ENCODE data around the gene PITPNB. TPM values are rescaled to one million over a fixed set of nuclear protein-coding genes. Genes with fewer than 3 reads are reported as not detected.

The PITPNB gene
- total RNA-seq, 1 experiment from 2014 or later = 46.2 TPM

- no peaks in the 10 kb centered on the region for H3K27me3 ChIP-seq
- H3K36me3 ChIP-seq = peaks cover 15% of the 10 kb centered on the region
- no peak overlapping the region for H3K4me3 ChIP-seq
- no peak for DNase-seq
- H3K9me3 ChIP-seq (replicated peaks) = no peaks in the 10 kb centered on the region
- H3K4me1 ChIP-seq = no peaks in the 10 kb centered on the region
- no peak overlapping the region for H3K27ac ChIP-seq
Measured at GRCh38 chr22:27844656-27845591, 74.1 kb downstream of the PITPNB start.

DNA sequence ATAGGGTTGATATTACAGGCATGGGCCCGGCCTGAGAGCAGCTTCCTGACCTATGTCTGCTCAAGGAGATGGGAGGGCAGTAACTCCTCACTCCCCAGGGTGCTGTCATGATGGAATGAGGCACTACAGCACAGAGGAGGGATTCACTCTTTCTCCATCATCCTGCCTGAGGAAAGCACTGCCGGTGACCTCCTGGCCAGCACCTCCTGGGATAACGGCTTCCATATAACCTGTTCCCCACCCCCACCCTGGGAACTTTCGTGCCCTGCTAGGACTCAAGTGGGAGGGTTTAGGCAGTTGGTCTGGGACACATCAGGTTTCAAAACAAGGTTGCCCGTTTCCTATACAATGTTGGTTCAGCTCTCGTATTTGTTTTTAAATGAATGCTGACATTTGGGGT, 74.8 kb downstream of the PITPNB start:
- H3K4me1 ChIP-seq = no peaks in the 10 kb centered on the region
- H3K4me3 ChIP-seq = no peak overlapping the region
- H3K27me3 ChIP-seq = no peaks in the 10 kb centered on the region
- no peak overlapping the region for H3K27ac ChIP-seq
- no peaks in the 10 kb centered on the region for H3K9me3 ChIP-seq (replicated peaks)
- DNase-seq = no peak
- peaks cover 9% of the 10 kb centered on the region for H3K36me3 ChIP-seq

DNA sequence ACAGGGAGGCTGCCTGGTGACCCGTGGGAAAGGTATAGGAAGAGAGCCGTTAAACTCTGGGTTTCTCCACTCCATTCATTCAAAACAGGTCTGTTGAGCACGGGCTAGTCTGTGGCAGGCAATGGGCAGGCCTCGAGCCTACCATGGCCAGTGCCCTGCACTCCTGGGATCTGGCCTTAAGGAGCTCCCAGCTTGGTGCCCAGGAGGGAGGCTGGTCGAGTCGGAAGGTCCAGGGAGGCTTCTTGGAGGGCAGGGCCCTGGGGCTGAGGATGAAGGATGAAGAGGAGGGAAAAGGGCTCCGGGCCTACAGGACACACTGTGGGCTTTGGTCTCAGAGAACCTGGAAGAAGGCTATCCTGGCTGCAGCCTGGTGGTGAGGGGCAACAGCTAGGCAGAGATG, 75.6 kb downstream of the PITPNB start:
- H3K27ac ChIP-seq = no peak overlapping the region
- peaks cover 5% of the 10 kb centered on the region for H3K36me3 ChIP-seq
- no peak for DNase-seq
- H3K4me3 ChIP-seq = no peak overlapping the region
- no peaks in the 10 kb centered on the region for H3K27me3 ChIP-seq
- H3K4me1 ChIP-seq = no peaks in the 10 kb centered on the region
- no peaks in the 10 kb centered on the region for H3K9me3 ChIP-seq (replicated peaks)

GRCh38 chr22:27842669-27843431, 76.2 kb downstream of the PITPNB start:
- Histone ChIP-seq H3K27me3 (no peaks in the 10 kb centered on the region), H3K4me1 (no peaks in the 10 kb centered on the region), H3K4me3 (no peak overlapping the region), H3K36me3 (no peaks in the 10 kb centered on the region), H3K27ac (no peak overlapping the region), H3K9me3 (replicated peaks) (no peaks in the 10 kb centered on the region)
- DNase-seq = no peak

- Histone ChIP-seq H3K9me3 (replicated peaks) (no peaks in the 10 kb centered on the region), H3K36me3 (no peaks in the 10 kb centered on the region), H3K27me3 (no peaks in the 10 kb centered on the region), H3K4me1 (no peaks in the 10 kb centered on the region), H3K4me3 (no peak overlapping the region), H3K27ac (no peak overlapping the region)
- DNase-seq = no peak
Measured at GRCh38 chr22:27842201-27842600, 76.9 kb downstream of the PITPNB start.

DNA sequence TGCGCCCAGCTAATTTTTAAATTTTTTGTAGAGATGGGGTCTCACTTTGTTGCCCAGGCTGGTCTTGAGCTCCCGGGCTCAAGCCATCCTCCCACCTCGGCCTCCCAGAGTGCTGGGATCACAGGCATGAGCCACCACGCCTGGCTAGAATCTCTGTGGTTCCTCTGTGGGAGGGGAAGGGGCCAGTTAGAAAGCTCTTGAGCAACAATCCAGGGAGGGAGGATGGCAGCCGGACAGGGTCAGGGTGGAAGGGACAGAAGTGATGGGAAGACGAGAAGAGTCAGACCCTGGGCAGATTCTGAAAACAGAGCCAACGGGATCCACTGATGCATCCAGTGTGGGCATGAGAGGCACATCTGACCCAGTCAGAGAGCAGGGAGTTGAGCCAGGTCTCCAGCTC, 78.6 kb downstream of the PITPNB start:
- no peaks in the 10 kb centered on the region for H3K9me3 ChIP-seq (replicated peaks)
- H3K27ac ChIP-seq = no peak overlapping the region
- H3K36me3 ChIP-seq = no peaks in the 10 kb centered on the region
- H3K27me3 ChIP-seq = no peaks in the 10 kb centered on the region
- peaks cover 4% of the 10 kb centered on the region for H3K4me1 ChIP-seq
- H3K4me3 ChIP-seq = no peak overlapping the region
- DNase-seq = no peak

DNA sequence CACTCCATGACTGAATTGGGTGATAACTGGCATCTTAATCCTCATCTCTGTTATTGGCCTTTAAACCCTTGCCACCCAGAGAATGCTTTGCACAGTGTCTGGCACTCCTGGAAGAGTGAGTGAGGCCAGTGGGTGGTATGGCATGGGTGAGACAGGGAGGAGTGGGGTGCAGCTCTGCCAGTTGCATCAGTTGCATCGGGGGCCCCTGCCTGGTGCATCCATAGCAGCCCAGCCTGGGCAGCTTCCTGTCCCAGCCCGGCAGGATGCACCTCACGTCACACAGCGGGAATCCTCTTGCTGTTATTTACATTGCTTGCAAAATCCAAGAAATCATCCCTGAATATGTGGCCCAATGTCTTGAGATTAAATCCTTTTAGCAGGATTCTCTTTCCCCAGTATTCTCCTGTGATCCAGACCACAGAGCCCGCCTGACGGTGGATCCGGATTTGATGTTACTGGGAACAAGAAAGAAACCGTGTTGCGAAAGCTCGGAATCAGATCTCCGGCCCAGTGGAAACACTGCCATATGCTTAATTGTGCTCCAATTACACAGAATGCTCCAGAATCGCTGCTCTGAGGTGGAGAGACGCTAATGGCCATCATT, 79.9 kb downstream of the PITPNB start:
- no peaks in the 10 kb centered on the region for H3K27me3 ChIP-seq
- H3K9me3 ChIP-seq (replicated peaks) = no peaks in the 10 kb centered on the region
- no peak overlapping the region for H3K27ac ChIP-seq
- H3K36me3 ChIP-seq = no peaks in the 10 kb centered on the region
- DNase-seq = no peak
- no peak overlapping the region for H3K4me3 ChIP-seq
- H3K4me1 ChIP-seq = peaks cover 4% of the 10 kb centered on the region

- no peak overlapping the region; the same call in 1 of the 2 replicates for H3K27ac ChIP-seq
Measured at GRCh38 chr22:27836181-27836580, 82.9 kb downstream of the PITPNB start.

GRCh38 chr22:27835446-27835845, 83.6 kb downstream of the PITPNB start:
- Histone ChIP-seq H3K36me3 (no peaks in the 10 kb centered on the region), H3K4me3 (no peak overlapping the region), H3K9me3 (replicated peaks) (no peaks in the 10 kb centered on the region), H3K27me3 (no peaks in the 10 kb centered on the region), H3K4me1 (peaks cover 4% of the 10 kb centered on the region), H3K27ac (no peak overlapping the region; the same call in 1 of the 2 replicates)
- no peak for DNase-seq

More at GRCh38 chr22:27836181-27836580, 82.9 kb downstream of the PITPNB start:
- Histone ChIP-seq H3K27me3 (no peaks in the 10 kb centered on the region), H3K4me3 (no peak overlapping the region), H3K36me3 (no peaks in the 10 kb centered on the region), H3K4me1 (peaks cover 4% of the 10 kb centered on the region), H3K9me3 (replicated peaks) (no peaks in the 10 kb centered on the region)
- no peak for DNase-seq

DNA sequence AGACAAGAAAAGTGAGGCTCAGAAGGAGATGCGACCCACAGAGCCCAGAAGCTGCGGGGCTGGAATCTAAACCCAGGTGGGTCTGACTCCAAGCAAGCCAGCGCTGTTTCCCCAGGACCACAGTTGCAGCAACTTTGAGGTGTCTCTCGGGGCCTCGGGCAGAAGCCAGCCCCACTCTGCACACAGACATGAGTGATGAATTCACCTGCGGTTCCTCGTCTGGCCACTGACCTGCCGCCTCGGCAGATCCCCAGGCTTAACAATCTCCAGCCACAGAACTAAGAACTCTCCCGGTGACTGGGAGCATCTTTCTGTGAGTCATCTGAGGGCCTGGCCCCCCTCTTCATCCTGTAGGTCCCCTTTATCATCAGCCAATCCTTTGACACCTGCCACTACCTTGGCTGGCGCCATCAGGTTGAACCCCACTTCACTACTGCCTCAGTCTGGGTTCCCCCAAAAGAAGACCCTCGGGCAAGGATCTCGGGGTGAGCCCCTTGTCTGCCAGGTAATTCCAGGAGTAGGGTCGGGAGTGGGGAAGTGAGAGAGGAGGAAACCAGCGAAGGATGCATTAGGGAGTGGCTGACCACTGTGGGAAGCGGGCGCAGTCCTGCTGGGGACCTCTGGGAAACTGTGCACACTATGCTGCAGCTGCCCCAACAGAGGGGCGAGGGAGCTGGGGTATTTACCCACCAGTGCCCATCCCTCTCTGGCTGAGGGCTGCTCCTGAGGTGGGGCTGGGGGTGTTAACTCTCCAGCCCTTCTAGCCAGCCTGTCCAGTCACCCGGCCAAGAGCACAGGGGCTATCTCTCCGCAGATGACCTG, 84.5 kb downstream of the PITPNB start:
- Histone ChIP-seq H3K4me1 (peaks cover 10% of the 10 kb centered on the region), H3K27me3 (no peaks in the 10 kb centered on the region), H3K36me3 (no peaks in the 10 kb centered on the region), H3K4me3 (no peak overlapping the region), H3K9me3 (replicated peaks) (no peaks in the 10 kb centered on the region), H3K27ac (no peak overlapping the region)
- no peak for DNase-seq

GRCh38 chr22:27833803-27834202, 85.3 kb downstream of the PITPNB start:
- Histone ChIP-seq H3K4me1 (peaks cover 10% of the 10 kb centered on the region), H3K4me3 (no peak overlapping the region), H3K36me3 (no peaks in the 10 kb centered on the region), H3K9me3 (replicated peaks) (no peaks in the 10 kb centered on the region), H3K27ac (no peak overlapping the region), H3K27me3 (no peaks in the 10 kb centered on the region)
- no peak for DNase-seq

- H3K4me3 ChIP-seq = no peak overlapping the region
- no peak for DNase-seq
- no peaks in the 10 kb centered on the region for H3K27me3 ChIP-seq
- no peaks in the 10 kb centered on the region for H3K36me3 ChIP-seq
- no peaks in the 10 kb centered on the region for H3K9me3 ChIP-seq (replicated peaks)
- peaks cover 10% of the 10 kb centered on the region for H3K4me1 ChIP-seq
- H3K27ac ChIP-seq = no peak overlapping the region
Measured at GRCh38 chr22:27832606-27833005, 86.5 kb downstream of the PITPNB start.

DNA sequence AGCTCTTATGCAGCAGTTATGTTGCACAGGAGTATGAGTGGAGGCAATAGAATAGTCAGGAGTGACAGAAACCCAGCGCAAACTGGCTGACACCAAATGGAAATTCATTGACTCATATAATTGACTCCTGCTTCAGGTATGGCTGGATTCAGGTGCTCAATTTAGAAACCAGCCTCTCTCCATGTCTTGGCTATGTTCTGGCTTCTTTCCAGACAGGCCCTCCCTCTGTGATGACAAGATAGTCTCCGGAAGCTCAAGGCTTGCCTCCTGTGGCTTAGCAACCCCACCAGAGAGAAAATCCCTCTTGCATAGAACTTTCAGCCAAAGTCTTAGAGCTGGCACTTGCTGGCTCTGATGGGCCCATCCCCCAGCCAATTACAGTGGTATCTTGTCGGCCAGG, 89.4 kb downstream of the PITPNB start:
- Histone ChIP-seq H3K9me3 (replicated peaks) (no peaks in the 10 kb centered on the region), H3K4me1 (peaks cover 6% of the 10 kb centered on the region; the same call in 1 of the 2 replicates), H3K36me3 (no peaks in the 10 kb centered on the region), H3K27me3 (no peaks in the 10 kb centered on the region), H3K27ac (no peak overlapping the region), H3K4me3 (no peak overlapping the region)
- DNase-seq = no peak

Data from SJCRH30 (cell line).